OCI-LY3 (cell line): ENCODE measurements around the gene PGAM2.

ENCODE experiments used
- H2AFZ ChIP-seq: fragments of 200-600, 300-600 bp; shearing (Covaris generic); 2 replicates; pipeline ENCODE4 v1.6.0; 2014; ENCODE audit warnings: antibody characterized with exemption, low read depth, low read length
- H3K27ac ChIP-seq: fragments of 200-600, 300-600 bp; sonication (generic); 2 replicates; pipeline ENCODE4 v1.5.1; 2014; ENCODE audit warnings: mild to moderate bottlenecking, low read length, moderate library complexity, mixed read lengths
- H3K27me3 ChIP-seq: fragments of 200-600, 300-600 bp; sonication (generic); 2 replicates; pipeline ENCODE4 v1.6.1; 2014; ENCODE audit warnings: low read depth, low read length, mixed read lengths
- H3K36me3 ChIP-seq: fragments of 200-600, 300-600 bp; sonication (generic); replicated peaks from 2 replicates; pipeline ENCODE3; 2014; ENCODE audit warnings: low read depth, low read length, mixed read lengths
- H3K4me1 ChIP-seq: fragments of 300-600, 200-600 bp; sonication (generic); 2 replicates; pipeline ENCODE4 v1.6.1; 2014; ENCODE audit warnings: low read length, mixed read lengths
- H3K4me2 ChIP-seq: fragments of 200-600, 300-600 bp; sonication (generic); 2 replicates; pipeline ENCODE4 v1.6.1; 2014; ENCODE audit warnings: low read length, mixed read lengths
- H3K4me3 ChIP-seq: fragments of 300-600, 200-600 bp; sonication (generic); 2 replicates; pipeline ENCODE4 v1.5.1; 2014; ENCODE audit warnings: antibody characterized with exemption, mild to moderate bottlenecking, low read length, moderate library complexity
- H3K79me2 ChIP-seq: fragments of 300-600, 200-600 bp; shearing (Covaris generic); 2 replicates; pipeline ENCODE4 v1.6.1; 2014; ENCODE audit warnings: mild to moderate bottlenecking, low read length, mixed read lengths
- H3K9ac ChIP-seq: fragments of 300-600, 200-600 bp; shearing (Covaris generic); 2 replicates; pipeline ENCODE4 v1.6.0; 2014; ENCODE audit warnings: mild to moderate bottlenecking, low read length, moderate library complexity
- H3K9me3 ChIP-seq: fragments of 200-600, 300-600 bp; shearing (Covaris generic); 2 replicates; pipeline ENCODE4 v1.6.1; 2014; ENCODE audit warnings: low read length, mixed read lengths; ENCODE audit not compliant: insufficient read depth
- H4K20me1 ChIP-seq: fragments of 200-600, 300-600 bp; sonication (generic); 2 replicates; pipeline ENCODE4 v1.6.1; 2016; ENCODE audit warnings: low read length, mixed read lengths; ENCODE audit not compliant: insufficient read depth
- EZH2phosphoT487 ChIP-seq: fragments of 200-600 bp; shearing (Covaris generic); IDR thresholded peaks from 2 replicates; pipeline ENCODE4 v1.6.1; 2018; ENCODE audit warnings: antibody characterized with exemption, mixed run types, low read depth
- TF ChIP-seq, protein P1 (sequence below): fragments of 200-600, 300-600 bp; sonication (generic); IDR thresholded peaks from 2 replicates; pipeline ENCODE4 v1.5.1; 2014; ENCODE audit warnings: antibody characterized with exemption, low read length, low read depth

Gene PGAM2

GRCh38 chr7:44060091-44060947, 5.0 kb downstream of the PGAM2 start:
- Histone ChIP-seq H3K36me3 (peaks cover 62% of the 10 kb centered on the region), H3K9me3 (no peaks in the 10 kb centered on the region), H3K79me2 (no peaks in the 10 kb centered on the region), H3K27me3 (peaks cover 5% of the 10 kb centered on the region; the same call in 1 of the 2 replicates), H3K4me1 (peaks cover 12% of the 10 kb centered on the region), H4K20me1 (peaks cover 13% of the 10 kb centered on the region), H3K4me3 (no peak overlapping the region), H3K9ac (no peak overlapping the region), H3K4me2 (no peak overlapping the region), H3K27ac (no peak overlapping the region), H2AFZ (no peak overlapping the region)
- no peak for TF ChIP-seq EZH2phosphoT487
- TF ChIP-seq, protein P1, sequence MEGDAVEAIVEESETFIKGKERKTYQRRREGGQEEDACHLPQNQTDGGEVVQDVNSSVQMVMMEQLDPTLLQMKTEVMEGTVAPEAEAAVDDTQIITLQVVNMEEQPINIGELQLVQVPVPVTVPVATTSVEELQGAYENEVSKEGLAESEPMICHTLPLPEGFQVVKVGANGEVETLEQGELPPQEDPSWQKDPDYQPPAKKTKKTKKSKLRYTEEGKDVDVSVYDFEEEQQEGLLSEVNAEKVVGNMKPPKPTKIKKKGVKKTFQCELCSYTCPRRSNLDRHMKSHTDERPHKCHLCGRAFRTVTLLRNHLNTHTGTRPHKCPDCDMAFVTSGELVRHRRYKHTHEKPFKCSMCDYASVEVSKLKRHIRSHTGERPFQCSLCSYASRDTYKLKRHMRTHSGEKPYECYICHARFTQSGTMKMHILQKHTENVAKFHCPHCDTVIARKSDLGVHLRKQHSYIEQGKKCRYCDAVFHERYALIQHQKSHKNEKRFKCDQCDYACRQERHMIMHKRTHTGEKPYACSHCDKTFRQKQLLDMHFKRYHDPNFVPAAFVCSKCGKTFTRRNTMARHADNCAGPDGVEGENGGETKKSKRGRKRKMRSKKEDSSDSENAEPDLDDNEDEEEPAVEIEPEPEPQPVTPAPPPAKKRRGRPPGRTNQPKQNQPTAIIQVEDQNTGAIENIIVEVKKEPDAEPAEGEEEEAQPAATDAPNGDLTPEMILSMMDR = no peak

- H3K27me3 ChIP-seq = no peaks in the 10 kb centered on the region
- H3K79me2 ChIP-seq = no peaks in the 10 kb centered on the region
- no peak overlapping the region for H3K4me3 ChIP-seq
- no peak overlapping the region for H3K27ac ChIP-seq
- no peak overlapping the region for H3K9ac ChIP-seq
- H3K9me3 ChIP-seq = no peaks in the 10 kb centered on the region
- H3K4me2 ChIP-seq = no peak overlapping the region
- H3K4me1 ChIP-seq = peaks cover 12% of the 10 kb centered on the region
- peaks cover 67% of the 10 kb centered on the region for H3K36me3 ChIP-seq
- no peak overlapping the region for H2AFZ ChIP-seq
- peaks cover 13% of the 10 kb centered on the region for H4K20me1 ChIP-seq
- no peak for TF ChIP-seq EZH2phosphoT487
- TF ChIP-seq, protein P1 = no peak
Measured at GRCh38 chr7:44059219-44060090, 5.9 kb downstream of the PGAM2 start.

- Histone ChIP-seq H3K9ac (no peak overlapping the region), H3K4me3 (no peak overlapping the region), H3K79me2 (no peaks in the 10 kb centered on the region), H3K4me1 (peaks cover 12% of the 10 kb centered on the region), H3K27ac (peak overlapping the region; percentile 50), H3K9me3 (no peaks in the 10 kb centered on the region), H4K20me1 (peaks cover 13% of the 10 kb centered on the region), H2AFZ (no peak overlapping the region), H3K36me3 (peaks cover 69% of the 10 kb centered on the region), H3K27me3 (no peaks in the 10 kb centered on the region), H3K4me2 (no peak overlapping the region)
- TF ChIP-seq, protein P1 = no peak
- no peak for TF ChIP-seq EZH2phosphoT487
Measured at GRCh38 chr7:44058759-44059218, 6.6 kb downstream of the PGAM2 start.
